Right lobe of liver (tissue), 6 donors: ENCODE measurements around the gene PPARA. TPM values are rescaled to one million over a fixed set of nuclear protein-coding genes. Genes with fewer than 3 reads are reported as not detected.

Experiments
- ATAC-seq, 4 donors: fragments of 200-7000 bp; cut with Tn5 transposase; one replicate each; pipeline ENCODE4 v1.9.1; 2020; ENCODE audit warnings: mild to moderate bottlenecking in 4 of 4, moderate library complexity in 4 of 4
- DNase-seq, 3 donors: peaks; one replicate each; pipeline ENCODE4 v3.0.0-alpha.2; 2020
- H3K27ac ChIP-seq, 3 donors: fragments of 200-600 bp; one replicate each; pipeline ENCODE4 v1.8.0; 2022
- H3K27me3 ChIP-seq, 2 donors: fragments of 200-600 bp; one replicate each; pipeline ENCODE4 v1.8.0; 2022
- H3K36me3 ChIP-seq, 4 donors: fragments of 200-600 bp; sonication (generic) in 1 of 4; one replicate each; pipeline versions ENCODE4 v1.5.1 to v1.8.0; 2017 to 2022; ENCODE audit warnings: control low read depth in 1 of 4
- H3K4me1 ChIP-seq, 4 donors: fragments of 200-600 bp; sonication (generic) in 1 of 4; one replicate each; pipeline versions ENCODE4 v1.5.1 to v1.8.0; 2017 to 2022; ENCODE audit warnings: control low read depth in 1 of 4
- H3K4me3 ChIP-seq, 3 donors: fragments of 200-600 bp; one replicate each; pipeline ENCODE4 v1.8.0; 2022
- H3K9me3 ChIP-seq, 4 donors: fragments of 200-600 bp; sonication (generic) in 1 of 4; one replicate each; pipeline versions ENCODE4 v1.5.1 to v1.8.0; 2017 to 2022; ENCODE audit warnings: control low read depth in 1 of 4
- CTCF ChIP-seq, 4 donors: fragments of 200-600 bp in 3 of 4; fragments of 450-650 bp in 1 of 4; IDR thresholded peaks; one replicate each; pipeline versions ENCODE4 v1.5.1 to v1.8.0; 2016 to 2022; ENCODE audit warnings: antibody characterized with exemption in 4 of 4, mild to moderate bottlenecking in 2 of 4
- POLR2A ChIP-seq: fragments of 450-650 bp; IDR thresholded peaks from one replicate; pipeline ENCODE4 v1.6.1; 2017; ENCODE audit warnings: antibody characterized with exemption, mild to moderate bottlenecking
- WGBS: methylation state at CpG from one replicate; pipeline ENCODE4 v1.1.6; 2018; ENCODE audit warnings: low coverage, low lambda C conversion rate; ENCODE audit not compliant: insufficient coverage; ENCODE audit errors: missing lambda C conversion rate; 5-methylcytosine and 5-hydroxymethylcytosine counted together
- intact Hi-C, 2 donors: fragments of 100-400 bp; cut with DNase I; formaldehyde crosslinking; loops; one replicate each; pipeline versions ENCODE4 v1.11.2 to v1.14.1; 2022
- total RNA-seq, 6 experiments: library from RNA; depleted of rRNA in 2 of 6; stranded (reverse); fragments of >200 nt in 2 of 6; fragmentation: NEBNext Ultra II Directional in 3 of 6; extraction: Animal tissue kit (Norgen Biotek cat#: 25700) in 3 of 6; gene quantifications; one replicate each; pipeline versions ENCODE4 v1.1.0 to v1.2.4, GENCODE V29; 2016 to 2023
- donor health status: DM: no; HTN: yes; CAD: no.
- donor health status: DM: no; HTN: no; CAD: no.
- donor health status: DM: no; HTN: no; CAD: no.
- donor health status: DM: no; HTN: yes; CAD: no.
- donor health status: DM: no; HTN: yes; CAD: no.

Gene PPARA
- total RNA-seq, 6 experiments from 2014 or later, result 64.4 to 152 (median 95.1) TPM

DNA sequence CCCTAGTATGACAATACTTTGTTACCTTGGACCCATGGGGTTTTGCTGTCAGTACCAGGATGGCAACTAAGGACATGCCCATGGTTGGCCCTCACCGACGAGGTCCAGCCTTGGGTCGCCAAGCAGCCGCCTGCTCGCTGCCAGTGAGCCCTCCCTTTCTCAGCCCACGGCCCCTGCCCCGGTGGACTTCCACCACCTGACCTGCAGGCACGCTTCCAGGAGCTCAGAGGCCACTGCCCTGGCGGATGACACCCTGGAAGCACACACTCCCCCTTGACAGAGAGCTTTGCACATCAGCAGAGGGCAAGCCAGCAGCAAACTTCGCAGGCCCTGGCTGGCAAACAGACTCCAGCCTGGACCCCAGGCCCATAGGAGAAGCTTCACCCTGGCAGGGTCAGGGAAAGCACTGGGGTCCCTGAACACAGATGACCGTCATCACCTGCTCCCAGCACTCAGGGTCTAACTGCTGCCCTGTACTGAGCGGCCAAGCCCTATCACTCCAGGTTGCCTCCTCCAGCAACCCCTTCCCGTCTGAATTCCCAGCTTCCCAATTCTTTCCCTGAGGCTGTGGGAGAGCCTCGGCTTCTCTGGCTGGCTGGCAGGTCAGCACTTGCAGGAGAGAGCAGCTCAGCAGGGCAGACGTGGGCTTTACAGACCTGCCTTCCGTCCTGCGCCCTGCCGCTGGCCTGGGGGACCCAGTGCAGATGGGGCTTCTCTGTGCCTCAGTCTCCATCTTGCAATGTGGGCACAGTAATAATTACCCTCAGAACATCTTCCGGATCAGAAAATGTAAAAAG is 2.7 kb upstream of the PPARA start:
- 53% methylated on average over 5 of the region's 19 CpGs for WGBS
- intact Hi-C loops, result no loop called here
- peak overlapping the region in 2 of 3 donors; percentile 32 to 67 for H3K4me3 ChIP-seq

DNA sequence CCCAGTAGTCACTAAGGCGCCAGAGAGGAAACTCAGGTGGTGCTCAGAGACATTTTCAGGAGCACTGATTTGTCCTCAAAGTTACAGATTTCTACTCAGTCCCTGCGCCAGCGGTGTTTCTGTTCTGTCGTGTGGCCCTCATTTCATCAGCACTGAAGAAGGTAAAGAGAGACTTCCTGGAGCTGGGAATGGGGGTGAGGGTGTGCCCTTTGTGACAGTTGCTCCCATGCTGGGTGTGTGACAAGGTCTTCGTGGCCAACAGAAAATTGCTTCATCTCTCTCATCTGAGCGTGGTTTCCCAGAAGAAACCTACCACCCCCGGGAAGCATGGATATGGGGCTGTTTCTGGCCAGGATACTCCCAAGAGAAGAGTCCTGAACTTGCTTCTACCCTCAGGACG is 2.0 kb upstream of the PPARA start:
- Histone ChIP-seq H3K4me1 (peaks cover 0 to 68% (median 22%) of the 10 kb centered on the region in 4 donors), H3K4me3 (peak overlapping the region in 2 of 3 donors; percentile 67 to 83), H3K27ac (peak overlapping the region; percentile 81 to 97 (median 90)), H3K36me3 (peaks cover 0 to 8% (median 0%) of the 10 kb centered on the region in 4 donors), H3K27me3 (no peaks in the 10 kb centered on the region), H3K9me3 (no peaks in the 10 kb centered on the region)
- TF ChIP-seq POLR2A, result peak; percentile 19
- no peak for TF ChIP-seq CTCF (IDR thresholded peaks at IDR 0.05)
- peak; percentile 66 to 89 (median 80) for DNase-seq
- intact Hi-C loops, result no loop called here
- WGBS, result 22% methylated on average over 6 of the region's 8 CpGs
- ATAC-seq, result peak; percentile 25 to 55 (median 40)

More for the DNA sequence above, 2.7 kb upstream of the PPARA start:
- Histone ChIP-seq H3K27me3 (no peaks in the 10 kb centered on the region), H3K9me3 (no peaks in the 10 kb centered on the region), H3K27ac (peak overlapping the region; percentile 51 to 97 (median 90)), H3K4me1 (peaks cover 0 to 69% (median 23%) of the 10 kb centered on the region in 4 donors), H3K36me3 (peaks cover 0 to 1% (median 0%) of the 10 kb centered on the region in 4 donors)
- ATAC-seq, result peak; percentile 33 to 63 (median 51)
- peak; percentile 91 to 97 (median 96) for DNase-seq
- TF ChIP-seq POLR2A (peak; percentile 74), CTCF (IDR thresholded peaks at IDR 0.05) (no peak)

DNA sequence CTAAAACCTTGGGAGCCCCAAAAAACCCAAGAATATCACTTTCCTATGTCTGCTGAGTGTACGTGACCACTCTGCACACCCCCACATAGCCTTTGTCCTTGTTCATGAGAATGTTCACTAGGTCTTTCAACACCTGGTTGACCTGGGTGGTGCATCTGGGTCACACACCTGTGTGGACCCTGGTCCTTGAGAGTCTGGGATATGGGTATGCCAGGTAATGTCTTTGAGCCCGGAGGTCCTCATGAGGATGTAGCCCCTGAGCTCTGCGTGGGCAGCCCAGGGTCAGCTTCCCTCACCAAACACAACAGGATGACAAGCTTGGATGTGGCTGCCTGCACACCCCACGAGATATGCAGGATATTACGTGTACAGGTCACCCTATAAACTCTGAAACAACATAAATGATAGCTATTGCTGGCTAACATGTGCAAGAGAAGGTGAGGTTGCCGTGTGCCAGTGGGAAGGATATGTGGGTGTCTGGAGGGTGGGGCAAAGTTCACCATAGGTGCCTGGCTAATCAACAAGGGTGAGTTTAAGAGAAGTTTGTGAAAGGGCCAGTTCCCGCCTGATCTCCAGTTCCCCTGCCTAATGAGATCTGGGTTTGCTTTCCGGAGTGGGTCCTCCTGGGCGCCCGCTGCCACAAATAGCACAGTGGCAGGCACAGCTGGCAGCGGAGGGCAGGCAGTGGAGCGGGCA is 1.4 kb upstream of the PPARA start:
- intact Hi-C loops, result no loop called here
- Histone ChIP-seq H3K27ac (peak overlapping the region; percentile 81 to 97 (median 90)), H3K36me3 (peaks cover 1 to 10% (median 2%) of the 10 kb centered on the region in 4 donors), H3K4me1 (peaks cover 0 to 66% (median 19%) of the 10 kb centered on the region in 4 donors), H3K4me3 (peak overlapping the region; percentile 67 to 83 (median 70)), H3K9me3 (no peaks in the 10 kb centered on the region), H3K27me3 (no peaks in the 10 kb centered on the region)
- TF ChIP-seq POLR2A (no peak), CTCF (IDR thresholded peaks at IDR 0.05) (no peak)
- peak in 2 of 3 donors; percentile 53 to 54 for DNase-seq
- peak in 3 of 4 donors; percentile 0 to 8 (median 1) for ATAC-seq
- WGBS, result 21% methylated on average over 6 of the region's 12 CpGs

DNA sequence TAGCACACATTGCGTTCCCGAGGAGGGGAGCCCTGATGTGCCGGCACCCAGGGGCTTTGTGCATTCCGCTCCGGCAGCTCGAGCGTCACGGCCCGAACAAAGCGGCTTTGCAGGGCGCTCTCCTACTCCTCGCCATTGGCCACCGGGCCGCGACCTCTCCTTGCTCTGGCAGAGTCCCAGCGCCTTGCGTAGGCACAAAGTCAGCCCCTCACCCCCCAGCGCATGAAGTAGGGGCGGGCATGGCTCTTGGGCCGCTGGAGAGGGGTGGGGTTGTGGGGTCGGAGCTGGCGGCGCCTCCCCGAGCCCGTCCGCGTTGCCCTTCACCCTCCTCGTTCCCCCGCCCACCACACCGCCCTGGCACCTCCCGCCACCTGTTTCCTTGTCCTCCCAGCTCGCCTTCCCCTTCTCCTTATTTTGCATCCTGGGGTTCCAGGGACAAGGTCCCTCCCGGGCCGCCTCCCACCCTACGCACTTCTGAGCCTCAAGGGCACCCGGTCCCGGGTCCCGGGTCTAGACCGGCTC is 753 bp upstream of the PPARA start:
- 0% methylated on average over 10 of the region's 39 CpGs for WGBS
- Histone ChIP-seq H3K4me1 (peaks cover 0 to 66% (median 19%) of the 10 kb centered on the region in 4 donors), H3K9me3 (no peaks in the 10 kb centered on the region), H3K36me3 (peaks cover 3 to 10% (median 6%) of the 10 kb centered on the region in 4 donors), H3K27me3 (no peaks in the 10 kb centered on the region), H3K27ac (peak overlapping the region; percentile 81 to 97 (median 90)), H3K4me3 (peak overlapping the region; percentile 67 to 83 (median 70))
- DNase-seq (peak; percentile 81 to 97 (median 95)), ATAC-seq (peak; percentile 23 to 72 (median 60))
- peak; percentile 48 for TF ChIP-seq POLR2A
- no peak for TF ChIP-seq CTCF (IDR thresholded peaks at IDR 0.05)
- intact Hi-C loops, result no loop called here
